Keratinocyte (primary cell): Measurements from ENCODE around the gene ASXL2.

Experiments used
- EZH2 ChIP-seq: IDR thresholded peaks from one replicate; pipeline ENCODE4 v1.6.1; 2012; ENCODE audit warnings: inconsistent platforms, mild to moderate bottlenecking, low read length, moderate library complexity
- TF ChIP-seq, protein P1 (sequence below), 3 experiments: IDR thresholded peaks in 1 of 3; conservative IDR thresholded peaks in 1 of 3; optimal IDR thresholded peaks in 1 of 3; 2 replicates in 2 of 3; 3 replicates in 1 of 3; pipeline versions ENCODE3 to v1.5.1; 2011; ENCODE audit warnings: low read length in 3 of 3, mild to moderate bottlenecking in 3 of 3, moderate library complexity in 2 of 3, control low read depth in 1 of 3, inconsistent platforms in 1 of 3; ENCODE audit not compliant: insufficient read depth in 2 of 3; ENCODE audit errors: extremely low read depth in 1 of 3

GRCh38 chr2:25845843-25846505, 32.3 kb downstream of the ASXL2 start:
- TF ChIP-seq, protein P1, sequence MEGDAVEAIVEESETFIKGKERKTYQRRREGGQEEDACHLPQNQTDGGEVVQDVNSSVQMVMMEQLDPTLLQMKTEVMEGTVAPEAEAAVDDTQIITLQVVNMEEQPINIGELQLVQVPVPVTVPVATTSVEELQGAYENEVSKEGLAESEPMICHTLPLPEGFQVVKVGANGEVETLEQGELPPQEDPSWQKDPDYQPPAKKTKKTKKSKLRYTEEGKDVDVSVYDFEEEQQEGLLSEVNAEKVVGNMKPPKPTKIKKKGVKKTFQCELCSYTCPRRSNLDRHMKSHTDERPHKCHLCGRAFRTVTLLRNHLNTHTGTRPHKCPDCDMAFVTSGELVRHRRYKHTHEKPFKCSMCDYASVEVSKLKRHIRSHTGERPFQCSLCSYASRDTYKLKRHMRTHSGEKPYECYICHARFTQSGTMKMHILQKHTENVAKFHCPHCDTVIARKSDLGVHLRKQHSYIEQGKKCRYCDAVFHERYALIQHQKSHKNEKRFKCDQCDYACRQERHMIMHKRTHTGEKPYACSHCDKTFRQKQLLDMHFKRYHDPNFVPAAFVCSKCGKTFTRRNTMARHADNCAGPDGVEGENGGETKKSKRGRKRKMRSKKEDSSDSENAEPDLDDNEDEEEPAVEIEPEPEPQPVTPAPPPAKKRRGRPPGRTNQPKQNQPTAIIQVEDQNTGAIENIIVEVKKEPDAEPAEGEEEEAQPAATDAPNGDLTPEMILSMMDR (optimal IDR thresholded peaks at IDR 0.05 in 1 of 3, IDR thresholded peaks at IDR 0.05 in 1 of 3, conservative IDR thresholded peaks at IDR 0.05 in 1 of 3; ENCODE audit: extremely low read depth in 1 of 3, insufficient read depth in 2 of 3, low read length in 3 of 3), result no peak
- no peak for TF ChIP-seq EZH2
